HEK293 (cell line): ENCODE data around the gene ANO3.

Experiments used
- CTCF ChIA-PET: fragments of 350-600 bp; formaldehyde crosslinking; extraction: SDS; loops from one replicate; lab custom pipeline; 2021; ENCODE audit warnings: antibody characterized with exemption; lab: Yijun Ruan, JAX
- POLR2A ChIA-PET: fragments of 300-600 bp; formaldehyde crosslinking; extraction: SDS; loops from one replicate; lab custom pipeline; 2020; ENCODE audit warnings: antibody characterized with exemption, inconsistent platforms; lab: Yijun Ruan, JAX
- H3K27ac ChIP-seq: fragments of 200-500 bp; sonication (Bioruptor generic); 2 replicates; pipeline ENCODE4 v1.5.1; 2014; ENCODE audit warnings: low read depth, low read length, control low read depth, inconsistent platforms; ENCODE audit errors: extremely low read depth
- H3K36me3 ChIP-seq, 2 experiments: fragments of 200-500 bp in 1 of 2; sonication (Bioruptor generic) in 1 of 2; 1 replicate in 1 of 2; 2 replicates in 1 of 2; pipeline ENCODE4 v1.5.1; 2014 to 2017; ENCODE audit warnings: inconsistent platforms in 2 of 2, low read length in 2 of 2; ENCODE audit not compliant: control insufficient read depth in 2 of 2, insufficient read depth in 1 of 2
- H3K4me1 ChIP-seq: fragments of 200-500 bp; sonication (Bioruptor generic); 2 replicates; pipeline ENCODE4 v1.5.1; 2014; ENCODE audit warnings: mild to moderate bottlenecking, low read length, inconsistent platforms; ENCODE audit not compliant: control insufficient read depth, insufficient read depth
- H3K4me3 ChIP-seq: 2 replicates; pipeline ENCODE4 v1.5.1; 2011; ENCODE audit warnings: low read depth, mild to moderate bottlenecking, control low read depth, low read length, moderate library complexity
- H3K9me3 ChIP-seq: fragments of 200-500 bp; sonication (Bioruptor generic); 2 replicates; pipeline ENCODE4 v1.5.1; 2014; ENCODE audit warnings: low read depth, low read length, inconsistent platforms; ENCODE audit not compliant: control insufficient read depth, insufficient read depth
- BCL11B ChIP-seq: fragments of 450-650 bp; formaldehyde crosslinking; IDR thresholded peaks from 2 replicates; pipeline ENCODE4 v1.5.1; 2016; ENCODE audit warnings: low read depth, missing biosample characterization, missing genetic modification characterization
- HOXA7 ChIP-seq: sonication (generic); formaldehyde crosslinking; IDR thresholded peaks from 2 replicates; pipeline ENCODE4 v1.8.1; 2022; ENCODE audit warnings: missing genetic modification reagents, borderline replicate concordance
- KLF16 ChIP-seq: fragments of 450-650 bp; formaldehyde crosslinking; IDR thresholded peaks from 2 replicates; pipeline ENCODE4 v1.5.1; 2017; ENCODE audit warnings: missing biosample characterization, missing genetic modification characterization
- KLF8 ChIP-seq: fragments of 450-650 bp; formaldehyde crosslinking; IDR thresholded peaks from 2 replicates; pipeline ENCODE4 v1.5.1; 2016; ENCODE audit warnings: missing biosample characterization, missing genetic modification characterization
- KLF9 ChIP-seq: fragments of 450-650 bp; formaldehyde crosslinking; IDR thresholded peaks from 2 replicates; pipeline ENCODE4 v1.5.1; 2016; ENCODE audit warnings: missing biosample characterization, missing genetic modification characterization, low read depth
- MEIS1 ChIP-seq: sonication (generic); formaldehyde crosslinking; IDR thresholded peaks from 2 replicates; pipeline ENCODE4 v1.8.1; 2022; ENCODE audit warnings: missing genetic modification reagents, mild to moderate bottlenecking, borderline replicate concordance
- SCRT2 ChIP-seq: fragments of 450-650 bp; formaldehyde crosslinking; IDR thresholded peaks from 2 replicates; pipeline ENCODE4 v1.5.1; 2016; ENCODE audit warnings: missing biosample characterization, missing genetic modification characterization
- ZBTB7A ChIP-seq: fragments of 450-650 bp; formaldehyde crosslinking; IDR thresholded peaks from 2 replicates; pipeline ENCODE4 v1.5.1; 2016; ENCODE audit warnings: low read depth, missing biosample characterization, missing genetic modification characterization
- ZFHX2 ChIP-seq: fragments of 450-650 bp; formaldehyde crosslinking; conservative IDR thresholded peaks from 2 replicates; pipeline ENCODE4 v1.5.1; 2016; ENCODE audit warnings: missing biosample characterization, missing genetic modification characterization
- ZNF16 ChIP-seq: fragments of 450-650 bp; formaldehyde crosslinking; IDR thresholded peaks from 2 replicates; pipeline ENCODE4 v1.5.1; 2016; ENCODE audit warnings: low read depth, missing biosample characterization, missing genetic modification characterization
- ZNF335 ChIP-seq: fragments of 450-650 bp; formaldehyde crosslinking; conservative IDR thresholded peaks from 2 replicates; pipeline ENCODE4 v1.5.1; 2016; ENCODE audit warnings: missing biosample characterization, missing genetic modification characterization
- ZNF350 ChIP-seq: fragments of 450-650 bp; formaldehyde crosslinking; IDR thresholded peaks from 2 replicates; pipeline ENCODE4 v1.5.0; 2017; ENCODE audit warnings: missing biosample characterization, mild to moderate bottlenecking, missing genetic modification characterization
- ZNF529 ChIP-seq: fragments of 450-650 bp; formaldehyde crosslinking; IDR thresholded peaks from 2 replicates; pipeline ENCODE4 v1.5.1; 2017; ENCODE audit warnings: missing genetic modification characterization, missing biosample characterization; ENCODE audit not compliant: insufficient replicate concordance
- ZNF580 ChIP-seq: fragments of 450-650 bp; formaldehyde crosslinking; IDR thresholded peaks from 2 replicates; pipeline ENCODE4 v1.5.1; 2016; ENCODE audit warnings: missing biosample characterization, missing genetic modification characterization
- ZNF610 ChIP-seq: fragments of 450-650 bp; formaldehyde crosslinking; IDR thresholded peaks from 2 replicates; pipeline ENCODE4 v1.5.1; 2016; ENCODE audit warnings: missing biosample characterization, missing genetic modification characterization, borderline replicate concordance
- ZNF623 ChIP-seq: fragments of 450-650 bp; formaldehyde crosslinking; IDR thresholded peaks from 2 replicates; pipeline ENCODE4 v1.5.1; 2016; ENCODE audit warnings: missing biosample characterization, missing genetic modification characterization
- ZNF629 ChIP-seq: fragments of 450-650 bp; formaldehyde crosslinking; IDR thresholded peaks from 2 replicates; pipeline ENCODE4 v1.5.1; 2017; ENCODE audit warnings: missing biosample characterization, missing genetic modification characterization
- ZNF701 ChIP-seq: fragments of 450-650 bp; formaldehyde crosslinking; IDR thresholded peaks from 2 replicates; pipeline ENCODE4 v1.5.1; 2016; ENCODE audit warnings: missing biosample characterization, missing genetic modification characterization
- TF ChIP-seq, protein P1 (sequence below): fragments of 450-650 bp; IDR thresholded peaks from 2 replicates; pipeline ENCODE4 v1.5.1; 2018; ENCODE audit warnings: missing biosample characterization, missing genetic modification characterization
- TF ChIP-seq, protein P2 (sequence below): fragments of 450-650 bp; formaldehyde crosslinking; conservative IDR thresholded peaks from 2 replicates; pipeline ENCODE4 v1.5.1; 2016; ENCODE audit warnings: low read depth, missing biosample characterization, missing genetic modification characterization
- TF ChIP-seq, protein P3 (sequence below): fragments of 450-650 bp; formaldehyde crosslinking; optimal IDR thresholded peaks from 2 replicates; pipeline ENCODE3; 2016; ENCODE audit warnings: missing biosample characterization, mild to moderate bottlenecking, missing genetic modification characterization
- TF ChIP-seq, protein P4 (sequence below): fragments of 450-650 bp; formaldehyde crosslinking; IDR thresholded peaks from 2 replicates; pipeline ENCODE4 v1.5.1; 2016; ENCODE audit warnings: missing biosample characterization, missing genetic modification characterization

The ANO3 gene

GRCh38 chr11:26622181-26622580, 290.3 kb downstream of the ANO3 start:
- TF ChIP-seq SCRT2 (no peak), ZNF335 (no peak), ZNF580 (tag by site-specific recombination) (no peak)
- Histone ChIP-seq H3K36me3 (no peaks in the 10 kb centered on the region), H3K4me3 (no peak overlapping the region), H3K27ac (no peak overlapping the region), H3K4me1 (peaks cover 7% of the 10 kb centered on the region; the same call in 1 of the 2 replicates), H3K9me3 (no peaks in the 10 kb centered on the region)
- CTCF ChIA-PET = no interaction called here
- POLR2A ChIA-PET = no interaction called here

GRCh38 chr11:26623076-26623659, 291.2 kb downstream of the ANO3 start:
- POLR2A ChIA-PET = no interaction called here
- no peak overlapping the region for H3K27ac ChIP-seq
- CTCF ChIA-PET = no interaction called here

More at GRCh38 chr11:26623076-26623659, 291.2 kb downstream of the ANO3 start:
- H3K9me3 ChIP-seq = no peaks in the 10 kb centered on the region
- peaks cover 7% of the 10 kb centered on the region; the same call in 1 of the 2 replicates for H3K4me1 ChIP-seq
- no peaks in the 10 kb centered on the region for H3K36me3 ChIP-seq
- TF ChIP-seq ZNF701 (no peak), KLF9 (tag by site-specific recombination) (no peak), KLF16 (tag by site-specific recombination) (no peak), ZBTB7A (tag by site-specific recombination) (no peak), ZNF629 (tag by site-specific recombination) (no peak), KLF8 (no peak), ZNF350 (tag by site-specific recombination) (no peak), ZNF623 (no peak), MEIS1 (CRISPR knock-in tag) (no peak), ZNF610 (tag by site-specific recombination) (no peak), ZFHX2 (no peak), ZNF529 (tag by site-specific recombination) (no peak), BCL11B (tag by site-specific recombination) (no peak), HOXA7 (CRISPR knock-in tag) (no peak), ZNF16 (tag by site-specific recombination) (no peak)
- TF ChIP-seq, protein P1, sequence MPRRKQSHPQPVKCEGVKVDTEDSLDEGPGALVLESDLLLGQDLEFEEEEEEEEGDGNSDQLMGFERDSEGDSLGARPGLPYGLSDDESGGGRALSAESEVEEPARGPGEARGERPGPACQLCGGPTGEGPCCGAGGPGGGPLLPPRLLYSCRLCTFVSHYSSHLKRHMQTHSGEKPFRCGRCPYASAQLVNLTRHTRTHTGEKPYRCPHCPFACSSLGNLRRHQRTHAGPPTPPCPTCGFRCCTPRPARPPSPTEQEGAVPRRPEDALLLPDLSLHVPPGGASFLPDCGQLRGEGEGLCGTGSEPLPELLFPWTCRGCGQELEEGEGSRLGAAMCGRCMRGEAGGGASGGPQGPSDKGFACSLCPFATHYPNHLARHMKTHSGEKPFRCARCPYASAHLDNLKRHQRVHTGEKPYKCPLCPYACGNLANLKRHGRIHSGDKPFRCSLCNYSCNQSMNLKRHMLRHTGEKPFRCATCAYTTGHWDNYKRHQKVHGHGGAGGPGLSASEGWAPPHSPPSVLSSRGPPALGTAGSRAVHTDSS (tag by site-specific recombination) = no peak
- TF ChIP-seq, protein P2, sequence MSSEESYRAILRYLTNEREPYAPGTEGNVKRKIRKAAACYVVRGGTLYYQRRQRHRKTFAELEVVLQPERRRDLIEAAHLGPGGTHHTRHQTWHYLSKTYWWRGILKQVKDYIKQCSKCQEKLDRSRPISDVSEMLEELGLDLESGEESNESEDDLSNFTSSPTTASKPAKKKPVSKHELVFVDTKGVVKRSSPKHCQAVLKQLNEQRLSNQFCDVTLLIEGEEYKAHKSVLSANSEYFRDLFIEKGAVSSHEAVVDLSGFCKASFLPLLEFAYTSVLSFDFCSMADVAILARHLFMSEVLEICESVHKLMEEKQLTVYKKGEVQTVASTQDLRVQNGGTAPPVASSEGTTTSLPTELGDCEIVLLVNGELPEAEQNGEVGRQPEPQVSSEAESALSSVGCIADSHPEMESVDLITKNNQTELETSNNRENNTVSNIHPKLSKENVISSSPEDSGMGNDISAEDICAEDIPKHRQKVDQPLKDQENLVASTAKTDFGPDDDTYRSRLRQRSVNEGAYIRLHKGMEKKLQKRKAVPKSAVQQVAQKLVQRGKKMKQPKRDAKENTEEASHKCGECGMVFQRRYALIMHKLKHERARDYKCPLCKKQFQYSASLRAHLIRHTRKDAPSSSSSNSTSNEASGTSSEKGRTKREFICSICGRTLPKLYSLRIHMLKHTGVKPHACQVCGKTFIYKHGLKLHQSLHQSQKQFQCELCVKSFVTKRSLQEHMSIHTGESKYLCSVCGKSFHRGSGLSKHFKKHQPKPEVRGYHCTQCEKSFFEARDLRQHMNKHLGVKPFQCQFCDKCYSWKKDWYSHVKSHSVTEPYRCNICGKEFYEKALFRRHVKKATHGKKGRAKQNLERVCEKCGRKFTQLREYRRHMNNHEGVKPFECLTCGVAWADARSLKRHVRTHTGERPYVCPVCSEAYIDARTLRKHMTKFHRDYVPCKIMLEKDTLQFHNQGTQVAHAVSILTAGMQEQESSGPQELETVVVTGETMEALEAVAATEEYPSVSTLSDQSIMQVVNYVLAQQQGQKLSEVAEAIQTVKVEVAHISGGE (tag by site-specific recombination) = no peak
- TF ChIP-seq, protein P3, sequence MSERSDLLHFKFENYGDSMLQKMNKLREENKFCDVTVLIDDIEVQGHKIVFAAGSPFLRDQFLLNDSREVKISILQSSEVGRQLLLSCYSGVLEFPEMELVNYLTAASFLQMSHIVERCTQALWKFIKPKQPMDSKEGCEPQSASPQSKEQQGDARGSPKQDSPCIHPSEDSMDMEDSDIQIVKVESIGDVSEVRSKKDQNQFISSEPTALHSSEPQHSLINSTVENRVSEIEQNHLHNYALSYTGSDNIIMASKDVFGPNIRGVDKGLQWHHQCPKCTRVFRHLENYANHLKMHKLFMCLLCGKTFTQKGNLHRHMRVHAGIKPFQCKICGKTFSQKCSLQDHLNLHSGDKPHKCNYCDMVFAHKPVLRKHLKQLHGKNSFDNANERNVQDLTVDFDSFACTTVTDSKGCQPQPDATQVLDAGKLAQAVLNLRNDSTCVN = no peak
- TF ChIP-seq, protein P4, sequence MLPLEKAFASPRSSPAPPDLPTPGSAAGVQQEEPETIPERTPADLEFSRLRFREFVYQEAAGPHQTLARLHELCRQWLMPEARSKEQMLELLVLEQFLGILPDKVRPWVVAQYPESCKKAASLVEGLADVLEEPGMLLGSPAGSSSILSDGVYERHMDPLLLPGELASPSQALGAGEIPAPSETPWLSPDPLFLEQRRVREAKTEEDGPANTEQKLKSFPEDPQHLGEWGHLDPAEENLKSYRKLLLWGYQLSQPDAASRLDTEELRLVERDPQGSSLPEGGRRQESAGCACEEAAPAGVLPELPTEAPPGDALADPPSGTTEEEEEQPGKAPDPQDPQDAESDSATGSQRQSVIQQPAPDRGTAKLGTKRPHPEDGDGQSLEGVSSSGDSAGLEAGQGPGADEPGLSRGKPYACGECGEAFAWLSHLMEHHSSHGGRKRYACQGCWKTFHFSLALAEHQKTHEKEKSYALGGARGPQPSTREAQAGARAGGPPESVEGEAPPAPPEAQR = no peak
- TF ChIP-seq, all 188 proteins: peak for 0
- H3K4me3 ChIP-seq = no peak overlapping the region
